Measurements from ENCODE around the gene PABPN1L. TPM values are rescaled to one million over a fixed set of nuclear protein-coding genes. Genes with fewer than 3 reads are reported as not detected.

Gene PABPN1L
- under 1 TPM in 1 of 6 experiments, not detected in 5; 0.37 TPM for total RNA-seq
- long read RNA-seq = 0 reads

GRCh38 chr16:88866151-88866920 lies at the start of gene PABPN1L:
Gene PABPN1L (minus strand): TSS chr16:88866660. CDS start chr16:88866606, 54 bp downstream.
- ATAC-seq (no peak), DNase-seq (no peak)
- Histone ChIP-seq H3K4me1 (no peaks in the 10 kb centered on the region), H3K4me3 (no peak within 1 kb of the TSS), H3K27ac (no peak within 1 kb of the TSS), H3K27me3 (no peaks in the 10 kb centered on the region), H3K36me3 (peaks cover 0 to 3% (median 0%) of the 10 kb centered on the region in 4 donors), H3K9me3 (no peaks in the 10 kb centered on the region)
- intact Hi-C loops (cut with DNase I) = loop anchor here in 1 of 2 donors (10.0 kb wide), 1 partner anchor 52 kb away; the partner anchor contains the start of gene APRT
- TF ChIP-seq CTCF (IDR thresholded peaks at IDR 0.05) = no peak
- TF ChIP-seq POLR2A (IDR thresholded peaks at IDR 0.05) = no peak
- 38% methylated on average over 4 of the region's 20 CpGs for WGBS (ENCODE audit: insufficient coverage, low coverage, low lambda C conversion rate, missing lambda C conversion rate)

GRCh38 chr16:88915639-88916327 lies 49.3 kb upstream of the PABPN1L start:
- TF ChIP-seq CTCF (IDR thresholded peaks at IDR 0.05) (no peak), POLR2A (IDR thresholded peaks at IDR 0.05) (no peak)
- Histone ChIP-seq H3K9me3 (no peaks in the 10 kb centered on the region), H3K27ac (no peak overlapping the region), H3K4me1 (no peaks in the 10 kb centered on the region), H3K27me3 (no peaks in the 10 kb centered on the region), H3K4me3 (no peak overlapping the region), H3K36me3 (no peaks in the 10 kb centered on the region)
- WGBS (ENCODE audit: insufficient coverage, low coverage, low lambda C conversion rate, missing lambda C conversion rate) = 80% methylated on average over 15 of the region's 30 CpGs
- intact Hi-C loops (cut with DNase I) = loop anchor here in 1 of 2 donors (10.0 kb wide), 1 partner anchor 149 kb away; no protein-coding TSS in a partner anchor
- ATAC-seq (no peak), DNase-seq (no peak)

GRCh38 chr16:88914750-88915368 lies 48.4 kb upstream of the PABPN1L start:
- DNase-seq = no peak
- Histone ChIP-seq H3K4me1 (no peaks in the 10 kb centered on the region), H3K27me3 (no peaks in the 10 kb centered on the region), H3K9me3 (no peaks in the 10 kb centered on the region), H3K36me3 (no peaks in the 10 kb centered on the region), H3K4me3 (no peak overlapping the region), H3K27ac (no peak overlapping the region)
- intact Hi-C loops (cut with DNase I) = loop anchor here in 1 of 2 donors (10.0 kb wide), 1 partner anchor 150 kb away; no protein-coding TSS in a partner anchor
- WGBS (ENCODE audit: insufficient coverage, low coverage, low lambda C conversion rate, missing lambda C conversion rate) = 56% methylated on average over 8 of the region's 20 CpGs
- ATAC-seq = no peak
- no peak for TF ChIP-seq POLR2A (IDR thresholded peaks at IDR 0.05)

- ATAC-seq (no peak), DNase-seq (no peak)
- no peaks in the 10 kb centered on the region for H3K36me3 ChIP-seq
- no peak for TF ChIP-seq CTCF (IDR thresholded peaks at IDR 0.05)
- no peak for TF ChIP-seq POLR2A (IDR thresholded peaks at IDR 0.05)
- no peak overlapping the region for H3K4me3 ChIP-seq
- no peaks in the 10 kb centered on the region for H3K27me3 ChIP-seq
- intact Hi-C loops (cut with DNase I) = loop anchor here in 1 of 2 donors (10.0 kb wide), 1 partner anchor 151 kb away; no protein-coding TSS in a partner anchor
- WGBS (ENCODE audit: insufficient coverage, low coverage, low lambda C conversion rate, missing lambda C conversion rate) = no CpG with 5 or more reads among the region's 13 CpGs
- H3K4me1 ChIP-seq = no peaks in the 10 kb centered on the region
- H3K27ac ChIP-seq = no peak overlapping the region
- no peaks in the 10 kb centered on the region for H3K9me3 ChIP-seq
Measured at GRCh38 chr16:88913870-88914269, 47.4 kb upstream of the PABPN1L start.

Measured in right lobe of liver (tissue), 6 donors.